Esophagus mucosa (tissue), 1 donor: ENCODE results near the gene C1orf21. TPM values are rescaled to one million over a fixed set of nuclear protein-coding genes. Genes with fewer than 3 reads are reported as not detected.

Source experiments
- ATAC-seq: fragments of 200-7000 bp; cut with Tn5 transposase; one replicate; pipeline ENCODE4 v1.9.1; 2020
- total RNA-seq: library from RNA; stranded (reverse); gene quantifications from one replicate; pipeline ENCODE4 v1.2.4, GENCODE V29; 2023
- donor health status: DM: yes; HTN: yes; CAD: no.

The C1orf21 gene
- total RNA-seq, 1 donor from 2014 or later: 44.1 TPM

GRCh38 chr1:184634296-184634695, 247.5 kb downstream of the C1orf21 start:
- no peak for ATAC-seq

GRCh38 chr1:184635347-184635979, 248.6 kb downstream of the C1orf21 start:
- ATAC-seq: peak; percentile 77

GRCh38 chr1:184635980-184636431, 249.2 kb downstream of the C1orf21 start:
- ATAC-seq: no peak

- no peak for ATAC-seq
Measured at GRCh38 chr1:184637664-184638240, 250.9 kb downstream of the C1orf21 start.

GRCh38 chr1:184639205-184639604, 252.4 kb downstream of the C1orf21 start:
- no peak for ATAC-seq

- ATAC-seq: no peak
Measured at GRCh38 chr1:184640505-184640904, 253.7 kb downstream of the C1orf21 start.

GRCh38 chr1:184641894-184642293, 255.1 kb downstream of the C1orf21 start:
- ATAC-seq: no peak

- ATAC-seq: no peak
Measured at GRCh38 chr1:184643661-184644060, 256.8 kb downstream of the C1orf21 start.

- no peak for ATAC-seq
Measured at GRCh38 chr1:184644771-184645170, 257.9 kb downstream of the C1orf21 start.

- ATAC-seq: no peak
Measured at GRCh38 chr1:184646178-184646701, 259.4 kb downstream of the C1orf21 start.

GRCh38 chr1:184646824-184647223, 260.0 kb downstream of the C1orf21 start:
- no peak for ATAC-seq

GRCh38 chr1:184647471-184647870, 260.6 kb downstream of the C1orf21 start:
- no peak for ATAC-seq

- no peak for ATAC-seq
Measured at GRCh38 chr1:184648160-184648855, 261.5 kb downstream of the C1orf21 start.

- ATAC-seq: no peak
Measured at GRCh38 chr1:184648856-184649201, 262.0 kb downstream of the C1orf21 start.

- no peak for ATAC-seq
Measured at GRCh38 chr1:184649451-184649888, 262.6 kb downstream of the C1orf21 start.

- no peak for ATAC-seq
Measured at GRCh38 chr1:184650177-184650866, 263.5 kb downstream of the C1orf21 start.

- no peak for ATAC-seq
Measured at GRCh38 chr1:184655185-184655584, 268.4 kb downstream of the C1orf21 start.

GRCh38 chr1:184656221-184656620, 269.4 kb downstream of the C1orf21 start:
- ATAC-seq: no peak

GRCh38 chr1:184658055-184658454, 271.2 kb downstream of the C1orf21 start:
- no peak for ATAC-seq

GRCh38 chr1:184660462-184661191, 273.8 kb downstream of the C1orf21 start:
- ATAC-seq: no peak

GRCh38 chr1:184661801-184662200, 275.0 kb downstream of the C1orf21 start:
- no peak for ATAC-seq

- peak; percentile 78 for ATAC-seq
Measured at GRCh38 chr1:184664042-184664660, 277.3 kb downstream of the C1orf21 start.
